Measurements from ENCODE around the gene KRT13.

Gene KRT13

DNA sequence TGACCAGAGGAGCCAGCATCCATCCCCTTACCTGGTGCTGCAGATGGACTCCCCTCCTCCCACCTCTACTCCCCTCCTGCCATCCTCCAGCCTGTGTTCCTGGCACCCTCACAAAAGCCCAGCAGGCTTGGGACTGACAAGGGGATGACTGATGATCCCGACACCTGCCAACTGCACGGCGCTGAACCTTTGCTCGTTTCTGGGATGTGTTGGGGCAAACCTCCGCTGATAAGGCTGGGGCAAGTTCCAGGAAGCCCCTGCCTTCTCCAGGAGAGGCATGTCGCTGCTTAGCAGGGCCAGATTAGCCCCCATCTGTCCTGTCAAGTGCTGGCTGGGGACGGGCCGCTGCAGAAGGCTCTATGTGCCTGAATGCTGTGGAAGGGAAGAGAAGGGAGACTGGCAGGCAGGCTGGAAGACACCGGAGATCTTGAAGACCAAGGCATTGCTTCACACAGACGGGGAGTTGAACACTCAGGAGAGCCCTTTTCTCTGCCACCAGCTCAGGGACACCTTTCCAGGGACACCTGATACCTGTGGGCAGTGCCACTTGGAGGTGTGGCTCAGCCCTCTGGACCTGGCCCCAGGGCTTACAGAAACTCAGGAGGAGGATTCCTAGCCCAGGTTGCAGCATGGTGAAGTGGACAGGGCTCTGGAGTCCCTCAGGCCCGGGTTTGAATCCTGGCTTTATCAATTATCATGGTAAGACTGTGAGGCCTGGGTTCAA is 14.3 kb upstream of the KRT13 start:
- H3K27ac ChIP-seq (replicated peaks; ENCODE audit: low read length), result no peak overlapping the region
- no peak overlapping the region for H3K4ac ChIP-seq (ENCODE audit: low read length)
- peak overlapping the region; percentile 34 for H2BK5ac ChIP-seq (ENCODE audit: low read length)
- peaks cover 0 to 8% (median 0%) of the 10 kb centered on the region in 3 experiments for H3K27me3 ChIP-seq (ENCODE audit: control insufficient read depth in 3 of 3, insufficient read depth in 3 of 3, low read depth in 1 of 3, low read length in 3 of 3)
- H3K23ac ChIP-seq (ENCODE audit: low read depth, low read length, poor library complexity), result peak overlapping the region; percentile 70
- DNase-seq (ENCODE audit: low spot score), result no peak
- H2AFZ ChIP-seq (ENCODE audit: low read length), result no peak overlapping the region
- H3K4me3 ChIP-seq (ENCODE audit: low read length in 2 of 2), result no peak overlapping the region
- H3K14ac ChIP-seq (ENCODE audit: low read length), result no peak overlapping the region
- H2BK12ac ChIP-seq (ENCODE audit: low read length), result peak overlapping the region; percentile 48
- H4K91ac ChIP-seq (ENCODE audit: low read depth, low read length, poor library complexity), result no peak overlapping the region
- H3K4me1 ChIP-seq (ENCODE audit: control insufficient read depth in 2 of 2, insufficient read depth in 1 of 2, low read depth in 1 of 2, low read length in 2 of 2), result peaks cover 0 to 2% of the 10 kb centered on the region in 2 donors
- peak overlapping the region; percentile 88 for H2AK5ac ChIP-seq (ENCODE audit: low read depth, low read length)
- no peak overlapping the region for H3K4me2 ChIP-seq (ENCODE audit: insufficient read depth, low read length, poor library complexity, severe bottlenecking)
- H2BK15ac ChIP-seq (ENCODE audit: low read length), result peak overlapping the region; percentile 41
- WGBS, 2 donors (ENCODE audit: extremely low coverage in 2 of 2, insufficient read length in 2 of 2, insufficient replicate concordance in 1 of 2), result no CpG with 5 or more reads among the region's 11 CpGs
- H3K9me3 ChIP-seq (replicated peaks in 1 of 2; ENCODE audit: control insufficient read depth in 2 of 2, insufficient read depth in 1 of 2, low read depth in 1 of 2, low read length in 2 of 2), result no peaks in the 10 kb centered on the region
- peaks cover 0 to 16% of the 10 kb centered on the region in 2 donors for H3K36me3 ChIP-seq (replicated peaks in 1 of 2; ENCODE audit: control insufficient read depth in 2 of 2, insufficient read depth in 2 of 2, low read length in 2 of 2)
- H3K18ac ChIP-seq (ENCODE audit: low read length), result peak overlapping the region; percentile 44
- peaks cover 2% of the 10 kb centered on the region for H3K79me1 ChIP-seq (ENCODE audit: low read depth, low read length)
- no peak overlapping the region for H4K8ac ChIP-seq (ENCODE audit: low read depth, low read length)
- H3K9ac ChIP-seq (ENCODE audit: low read depth, low read length, poor library complexity), result peak overlapping the region; percentile 10
- H2BK120ac ChIP-seq (ENCODE audit: low read depth, low read length), result peak overlapping the region; percentile 4

DNA sequence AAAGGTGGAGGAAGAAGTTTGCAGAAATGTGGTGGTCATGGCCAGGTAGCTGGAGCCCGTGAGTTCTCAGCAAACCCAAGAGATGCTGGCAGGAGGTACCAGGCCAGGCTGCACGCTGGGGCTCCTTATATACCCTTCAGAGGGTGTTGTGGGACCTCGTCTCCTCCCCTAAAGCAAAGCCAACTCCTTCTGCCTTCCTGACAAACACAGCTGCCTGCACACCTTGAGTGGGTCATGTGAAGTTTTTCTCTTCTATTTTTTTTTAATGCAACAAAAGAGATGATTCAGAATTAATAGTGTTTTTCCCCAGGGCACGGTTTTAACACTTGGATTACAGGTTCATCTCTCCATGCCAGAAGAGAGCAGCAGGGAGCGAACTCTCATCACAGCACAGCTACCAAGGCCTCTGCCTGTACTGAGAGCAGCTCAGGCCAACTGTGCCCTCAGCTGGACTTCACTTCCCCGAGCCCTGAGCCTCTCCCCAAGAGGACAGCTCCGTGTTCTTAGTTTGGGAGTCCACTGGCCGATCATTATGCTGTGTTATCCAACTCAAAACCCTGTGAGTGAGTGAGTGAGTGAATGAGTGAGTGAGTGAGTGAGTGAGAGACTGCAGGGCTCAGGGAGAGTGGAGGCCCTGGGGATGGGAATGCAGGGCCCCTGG is 13.5 kb upstream of the KRT13 start, which contains the start of gene KRT15:
Gene KRT15 (minus strand): TSS at position 102 of the 661 bp plus-strand sequence. CDS start 63 bp downstream, at position 39.
- no peak within 1 kb of the TSS for H3K27ac ChIP-seq (replicated peaks; ENCODE audit: low read length)
- H3K4me3 ChIP-seq (ENCODE audit: low read length in 2 of 2), result no peak within 1 kb of the TSS
- no peak within 1 kb of the TSS for H4K8ac ChIP-seq (ENCODE audit: low read depth, low read length)
- H3K4me1 ChIP-seq (ENCODE audit: control insufficient read depth in 2 of 2, insufficient read depth in 1 of 2, low read depth in 1 of 2, low read length in 2 of 2), result peaks cover 0 to 2% of the 10 kb centered on the region in 2 donors
- H2BK12ac ChIP-seq (ENCODE audit: low read length), result peak within 1 kb of the TSS; percentile 48
- no peak for DNase-seq (ENCODE audit: low spot score)
- peak within 1 kb of the TSS; percentile 88 for H2AK5ac ChIP-seq (ENCODE audit: low read depth, low read length)
- H3K27me3 ChIP-seq (ENCODE audit: control insufficient read depth in 3 of 3, insufficient read depth in 3 of 3, low read depth in 1 of 3, low read length in 3 of 3), result peaks cover 0 to 4% (median 0%) of the 10 kb centered on the region in 3 experiments
- peak within 1 kb of the TSS; percentile 10 for H3K9ac ChIP-seq (ENCODE audit: low read depth, low read length, poor library complexity)
- H4K91ac ChIP-seq (ENCODE audit: low read depth, low read length, poor library complexity), result no peak within 1 kb of the TSS
- peaks cover 2% of the 10 kb centered on the region for H3K79me1 ChIP-seq (ENCODE audit: low read depth, low read length)
- peaks cover 0 to 9% of the 10 kb centered on the region in 2 donors for H3K36me3 ChIP-seq (replicated peaks in 1 of 2; ENCODE audit: control insufficient read depth in 2 of 2, insufficient read depth in 2 of 2, low read length in 2 of 2)
- peak within 1 kb of the TSS; percentile 41 for H2BK15ac ChIP-seq (ENCODE audit: low read length)
- no CpG with 5 or more reads among the region's 8 CpGs for WGBS, 2 donors (ENCODE audit: extremely low coverage in 2 of 2, insufficient read length in 2 of 2, insufficient replicate concordance in 1 of 2)
- peak within 1 kb of the TSS; percentile 34 for H2BK5ac ChIP-seq (ENCODE audit: low read length)
- no peak within 1 kb of the TSS for H3K4me2 ChIP-seq (ENCODE audit: insufficient read depth, low read length, poor library complexity, severe bottlenecking)
- no peak within 1 kb of the TSS for H2AFZ ChIP-seq (ENCODE audit: low read length)
- H3K4ac ChIP-seq (ENCODE audit: low read length), result no peak within 1 kb of the TSS
- H3K18ac ChIP-seq (ENCODE audit: low read length), result peak within 1 kb of the TSS; percentile 44
- no peaks in the 10 kb centered on the region for H3K9me3 ChIP-seq (replicated peaks in 1 of 2; ENCODE audit: control insufficient read depth in 2 of 2, insufficient read depth in 1 of 2, low read depth in 1 of 2, low read length in 2 of 2)
- no peak within 1 kb of the TSS for H3K14ac ChIP-seq (ENCODE audit: low read length)
- H2BK120ac ChIP-seq (ENCODE audit: low read depth, low read length), result no peak within 1 kb of the TSS
- H3K23ac ChIP-seq (ENCODE audit: low read depth, low read length, poor library complexity), result peak within 1 kb of the TSS; percentile 70

DNA sequence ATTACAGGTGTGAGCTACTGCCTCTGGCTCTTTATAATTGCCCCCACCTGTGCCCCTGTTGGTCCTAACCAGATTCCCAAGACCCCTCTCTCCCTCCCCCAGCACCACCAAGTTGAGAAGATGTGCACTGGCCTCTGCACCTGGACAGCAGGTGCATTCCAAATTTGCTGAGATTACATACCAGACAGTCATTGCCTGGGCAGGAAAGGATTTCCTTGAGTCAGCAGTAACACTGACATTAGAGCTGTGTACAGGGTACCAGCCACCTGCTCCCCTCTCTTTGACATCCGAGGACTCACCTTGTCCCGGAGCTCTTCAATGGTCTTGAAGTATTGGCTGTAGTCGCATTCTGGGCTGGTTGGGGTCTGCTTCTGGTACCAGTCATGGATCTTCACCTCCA is 12.6 kb upstream of the KRT13 start:
- no peak overlapping the region for H3K14ac ChIP-seq (ENCODE audit: low read length)
- no peak for DNase-seq (ENCODE audit: low spot score)
- H3K27ac ChIP-seq (replicated peaks; ENCODE audit: low read length), result no peak overlapping the region
- no peak overlapping the region for H2AK5ac ChIP-seq (ENCODE audit: low read depth, low read length)
- H2AFZ ChIP-seq (ENCODE audit: low read length), result no peak overlapping the region
- no peak overlapping the region for H3K4ac ChIP-seq (ENCODE audit: low read length)
- no peaks in the 10 kb centered on the region for H3K79me1 ChIP-seq (ENCODE audit: low read depth, low read length)
- H3K4me3 ChIP-seq (ENCODE audit: low read length in 2 of 2), result no peak overlapping the region
- H3K36me3 ChIP-seq (replicated peaks in 1 of 2; ENCODE audit: control insufficient read depth in 2 of 2, insufficient read depth in 2 of 2, low read length in 2 of 2), result peaks cover 0 to 2% of the 10 kb centered on the region in 2 donors
- no peaks in the 10 kb centered on the region for H3K9me3 ChIP-seq (replicated peaks in 1 of 2; ENCODE audit: control insufficient read depth in 2 of 2, insufficient read depth in 1 of 2, low read depth in 1 of 2, low read length in 2 of 2)
- H2BK5ac ChIP-seq (ENCODE audit: low read length), result no peak overlapping the region
- H4K91ac ChIP-seq (ENCODE audit: low read depth, low read length, poor library complexity), result no peak overlapping the region
- H2BK120ac ChIP-seq (ENCODE audit: low read depth, low read length), result no peak overlapping the region
- H3K18ac ChIP-seq (ENCODE audit: low read length), result no peak overlapping the region
- no peak overlapping the region for H2BK12ac ChIP-seq (ENCODE audit: low read length)
- no peak overlapping the region for H3K9ac ChIP-seq (ENCODE audit: low read depth, low read length, poor library complexity)
- peak overlapping the region; percentile 5 for H2BK15ac ChIP-seq (ENCODE audit: low read length)
- WGBS, 2 donors (ENCODE audit: extremely low coverage in 2 of 2, insufficient read length in 2 of 2, insufficient replicate concordance in 1 of 2), result no CpG with 5 or more reads among the region's 3 CpGs
- H4K8ac ChIP-seq (ENCODE audit: low read depth, low read length), result no peak overlapping the region
- no peak overlapping the region for H3K23ac ChIP-seq (ENCODE audit: low read depth, low read length, poor library complexity)
- no peak overlapping the region for H3K4me2 ChIP-seq (ENCODE audit: insufficient read depth, low read length, poor library complexity, severe bottlenecking)
- peaks cover 0 to 2% of the 10 kb centered on the region in 2 donors for H3K4me1 ChIP-seq (ENCODE audit: control insufficient read depth in 2 of 2, insufficient read depth in 1 of 2, low read depth in 1 of 2, low read length in 2 of 2)
- H3K27me3 ChIP-seq (ENCODE audit: control insufficient read depth in 3 of 3, insufficient read depth in 3 of 3, low read depth in 1 of 3, low read length in 3 of 3), result no peaks in the 10 kb centered on the region

DNA sequence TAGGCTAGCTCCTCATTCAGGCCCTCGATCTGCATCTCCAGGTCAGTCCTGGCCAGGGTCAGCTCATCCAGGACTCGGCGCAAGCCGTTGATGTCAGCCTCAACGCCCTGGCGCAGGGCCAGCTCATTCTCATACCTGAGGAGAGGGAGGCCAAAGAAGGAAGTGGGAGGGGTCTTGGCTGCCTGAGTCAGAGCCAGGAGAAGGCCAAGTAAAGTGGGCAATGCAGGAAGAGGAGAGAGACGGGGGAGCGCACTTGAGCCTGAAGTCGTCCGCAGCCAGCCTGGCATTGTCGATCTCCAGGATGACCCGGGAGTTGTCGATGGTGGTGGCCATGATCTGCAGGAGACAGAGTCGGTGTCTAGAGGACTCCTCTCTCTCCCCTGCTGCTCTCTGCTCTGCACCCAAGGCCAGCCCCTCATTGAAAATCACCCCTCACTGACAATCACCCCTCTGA is 11.4 kb upstream of the KRT13 start:
- H2BK5ac ChIP-seq (ENCODE audit: low read length), result no peak overlapping the region
- no peak overlapping the region for H2BK12ac ChIP-seq (ENCODE audit: low read length)
- H3K27ac ChIP-seq (replicated peaks; ENCODE audit: low read length), result no peak overlapping the region
- H3K18ac ChIP-seq (ENCODE audit: low read length), result no peak overlapping the region
- no peak overlapping the region for H3K9ac ChIP-seq (ENCODE audit: low read depth, low read length, poor library complexity)
- H4K91ac ChIP-seq (ENCODE audit: low read depth, low read length, poor library complexity), result no peak overlapping the region
- no CpG with 5 or more reads among the region's 14 CpGs for WGBS, 2 donors (ENCODE audit: extremely low coverage in 2 of 2, insufficient read length in 2 of 2, insufficient replicate concordance in 1 of 2)
- no peak overlapping the region for H3K14ac ChIP-seq (ENCODE audit: low read length)
- no peak overlapping the region for H3K4me2 ChIP-seq (ENCODE audit: insufficient read depth, low read length, poor library complexity, severe bottlenecking)
- H2AK5ac ChIP-seq (ENCODE audit: low read depth, low read length), result peak overlapping the region; percentile 49
- H2BK120ac ChIP-seq (ENCODE audit: low read depth, low read length), result no peak overlapping the region
- H3K4me1 ChIP-seq (ENCODE audit: control insufficient read depth in 2 of 2, insufficient read depth in 1 of 2, low read depth in 1 of 2, low read length in 2 of 2), result peaks cover 0 to 2% of the 10 kb centered on the region in 2 donors
- no peak overlapping the region for H2BK15ac ChIP-seq (ENCODE audit: low read length)
- H2AFZ ChIP-seq (ENCODE audit: low read length), result no peak overlapping the region
- no peak overlapping the region for H3K4ac ChIP-seq (ENCODE audit: low read length)
- no peak overlapping the region for H3K23ac ChIP-seq (ENCODE audit: low read depth, low read length, poor library complexity)
- no peaks in the 10 kb centered on the region for H3K9me3 ChIP-seq (replicated peaks in 1 of 2; ENCODE audit: control insufficient read depth in 2 of 2, insufficient read depth in 1 of 2, low read depth in 1 of 2, low read length in 2 of 2)
- DNase-seq (ENCODE audit: low spot score), result no peak
- H4K8ac ChIP-seq (ENCODE audit: low read depth, low read length), result no peak overlapping the region
- H3K4me3 ChIP-seq (ENCODE audit: low read length in 2 of 2), result no peak overlapping the region
- no peaks in the 10 kb centered on the region for H3K79me1 ChIP-seq (ENCODE audit: low read depth, low read length)
- no peaks in the 10 kb centered on the region for H3K36me3 ChIP-seq (replicated peaks in 1 of 2; ENCODE audit: control insufficient read depth in 2 of 2, insufficient read depth in 2 of 2, low read length in 2 of 2)
- H3K27me3 ChIP-seq (ENCODE audit: control insufficient read depth in 3 of 3, insufficient read depth in 3 of 3, low read depth in 1 of 3, low read length in 3 of 3), result no peaks in the 10 kb centered on the region
